Activated CD4-positive, CD25-positive, alpha-beta regulatory T cell treated with anti-CD3 and anti-CD28 coated beads, Interleukin-2, amount 50 U/mL, for 72 hours (primary cell): ENCODE data around the gene MANEAL.
"Not testable (repeated sequence)": the region's sequence is repeated elsewhere in the genome, so short reads cannot be mapped to it uniquely, and the experiment has no call there.

ENCODE experiments used
- DNase-seq: peaks from one replicate; pipeline ENCODE4 v3.0.0; 2021

MANEAL gene

DNA sequence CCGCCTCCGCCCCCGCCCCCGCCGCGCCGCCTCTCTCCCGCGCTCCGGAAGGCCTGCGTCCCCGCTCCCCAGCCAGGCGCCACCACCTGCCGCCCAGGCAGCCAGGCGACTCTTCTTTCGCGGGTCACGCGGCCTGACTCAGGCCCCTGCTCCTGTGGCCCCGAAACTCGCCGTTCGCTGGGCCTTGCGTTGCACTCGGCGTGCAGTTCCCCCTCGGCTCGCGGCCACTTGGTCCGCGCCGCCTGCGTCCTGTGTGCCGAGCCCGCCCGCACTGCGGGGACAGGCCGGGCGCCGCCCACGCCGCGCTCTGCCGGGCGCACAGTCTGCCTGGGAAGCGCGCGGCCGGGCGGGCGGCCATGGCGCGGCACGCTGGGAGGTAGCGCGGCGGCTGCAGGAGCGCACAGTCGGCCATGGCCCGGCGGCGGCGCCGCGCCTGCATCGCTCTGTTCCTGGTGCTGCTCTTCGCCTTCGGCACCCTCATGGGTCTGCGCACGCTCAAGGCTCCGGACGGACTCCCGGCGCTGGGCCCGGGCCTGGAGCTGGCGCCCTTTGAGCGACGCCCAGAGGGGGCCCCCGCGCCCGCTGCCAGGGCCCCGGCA is at the start of gene MANEAL:
Gene MANEAL (plus strand): TSS at position 75 of the 599 bp plus-strand sequence. CDS start 336 bp downstream, at position 411.
- DNase-seq, result peak; percentile 65

- no peak for DNase-seq
These were observed 46.8 kb upstream of the MANEAL start for GRCh38 chr1:37746806-37747205.

DNA sequence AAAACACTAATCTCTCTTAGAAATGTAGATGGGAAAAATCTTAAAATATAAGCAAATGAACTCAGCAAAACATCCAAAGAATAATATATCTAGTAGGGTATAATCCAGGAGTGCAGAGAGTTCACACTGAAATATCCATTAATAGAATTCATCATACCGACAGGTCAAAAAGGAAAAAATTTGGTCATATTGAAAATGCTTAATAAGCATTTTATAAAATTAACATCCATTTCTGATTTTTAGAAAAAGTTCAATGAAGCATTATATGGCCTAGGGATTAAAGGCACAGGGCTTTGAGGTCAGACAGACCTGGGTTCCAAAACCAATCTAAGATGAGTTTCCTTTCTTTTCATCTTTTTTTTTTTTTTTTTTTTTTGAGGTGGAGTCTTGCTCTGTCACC is 45.1 kb upstream of the MANEAL start:
- DNase-seq, result no peak

DNA sequence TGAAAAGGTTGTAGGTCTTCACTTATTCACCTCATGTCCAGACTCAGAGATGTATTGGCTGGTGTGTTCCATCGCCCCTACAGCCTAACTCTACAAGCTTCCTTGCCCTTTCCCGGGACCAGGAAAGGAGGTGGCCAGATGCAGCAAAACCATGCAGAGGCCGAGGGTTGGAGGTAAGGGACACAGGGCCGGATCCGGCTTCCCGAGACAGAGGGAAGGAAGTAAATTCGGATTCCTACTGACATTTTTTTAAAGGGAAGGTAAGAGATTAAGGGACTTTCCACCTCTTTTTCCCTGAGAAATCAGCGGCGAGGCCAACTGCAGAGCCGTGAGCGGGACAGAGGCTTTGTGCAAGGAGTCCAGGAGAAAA is 41.4 kb upstream of the MANEAL start:
- no peak for DNase-seq

- DNase-seq, result peak; percentile 44
These were observed 40.8 kb upstream of the MANEAL start for GRCh38 chr1:37752583-37753471.

DNA sequence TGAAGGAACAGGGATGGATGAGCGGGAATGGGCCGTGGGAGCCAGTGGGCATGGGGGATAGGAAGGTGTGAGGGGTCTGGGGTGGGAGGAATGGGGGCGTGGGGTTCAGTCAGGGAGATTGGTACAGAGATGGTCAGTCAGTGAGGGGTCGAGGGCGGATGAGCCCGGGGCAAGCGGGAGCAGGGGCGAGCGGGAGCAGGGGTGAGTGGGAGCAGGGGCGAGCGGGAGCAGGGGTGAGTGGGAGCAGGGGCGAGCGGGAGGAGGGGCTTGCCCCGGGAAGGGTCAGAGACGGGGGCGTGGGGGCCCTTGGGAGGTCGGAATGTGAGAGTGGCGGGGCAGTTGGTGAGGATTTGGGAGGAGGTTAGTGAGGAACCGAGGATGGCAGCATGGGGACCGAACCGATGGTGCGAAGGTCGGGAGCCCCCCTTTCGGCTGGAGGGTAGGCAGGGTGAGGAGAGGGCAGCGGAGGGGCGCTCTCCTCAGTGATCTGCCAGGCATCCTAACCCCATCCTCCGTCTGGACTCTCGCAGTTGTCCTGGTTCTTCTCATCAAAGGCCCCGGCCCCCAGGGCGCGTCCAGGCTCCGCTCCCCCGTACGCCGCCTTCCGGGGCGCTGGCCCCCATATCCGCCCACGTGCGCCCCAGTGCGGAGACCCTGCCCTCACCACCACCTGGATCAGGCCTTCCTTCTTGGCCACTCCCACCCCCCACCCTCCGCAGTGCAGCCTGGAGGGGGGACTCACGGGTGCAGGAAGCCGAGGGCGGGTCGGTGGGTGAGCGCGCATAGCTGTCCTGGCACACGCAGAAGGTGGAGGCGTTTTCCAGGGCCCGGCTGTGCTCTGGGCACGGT is 40.0 kb upstream of the MANEAL start:
- no peak for DNase-seq

- no peak for DNase-seq
These were observed 38.4 kb upstream of the MANEAL start for GRCh38 chr1:37755290-37755689.

GRCh38 chr1:37755951-37756560 is 37.6 kb upstream of the MANEAL start:
- DNase-seq, result no peak

DNA sequence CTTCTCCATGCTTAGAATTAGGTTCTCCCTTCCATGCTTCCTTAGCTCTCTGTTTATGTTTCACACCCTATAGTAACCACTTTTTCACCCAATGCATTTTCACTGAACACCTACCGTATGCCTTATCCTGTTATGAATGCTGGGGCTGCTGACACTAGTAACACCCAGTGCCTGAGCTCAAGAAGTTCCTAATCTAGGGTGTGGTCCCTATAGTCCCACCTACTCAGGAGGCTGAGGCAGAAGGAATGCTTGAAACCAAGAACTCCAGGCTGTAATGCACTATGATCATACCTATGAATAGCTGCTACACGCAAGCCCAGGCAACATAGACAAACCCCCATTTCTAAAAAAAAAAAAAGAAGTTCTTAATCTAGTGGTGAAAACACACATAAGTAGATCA is 34.2 kb upstream of the MANEAL start:
- no peak for DNase-seq

GRCh38 chr1:37761416-37762095 is 32.1 kb upstream of the MANEAL start:
- DNase-seq, result no peak

GRCh38 chr1:37762516-37762915 is 31.1 kb upstream of the MANEAL start:
- no peak for DNase-seq

DNA sequence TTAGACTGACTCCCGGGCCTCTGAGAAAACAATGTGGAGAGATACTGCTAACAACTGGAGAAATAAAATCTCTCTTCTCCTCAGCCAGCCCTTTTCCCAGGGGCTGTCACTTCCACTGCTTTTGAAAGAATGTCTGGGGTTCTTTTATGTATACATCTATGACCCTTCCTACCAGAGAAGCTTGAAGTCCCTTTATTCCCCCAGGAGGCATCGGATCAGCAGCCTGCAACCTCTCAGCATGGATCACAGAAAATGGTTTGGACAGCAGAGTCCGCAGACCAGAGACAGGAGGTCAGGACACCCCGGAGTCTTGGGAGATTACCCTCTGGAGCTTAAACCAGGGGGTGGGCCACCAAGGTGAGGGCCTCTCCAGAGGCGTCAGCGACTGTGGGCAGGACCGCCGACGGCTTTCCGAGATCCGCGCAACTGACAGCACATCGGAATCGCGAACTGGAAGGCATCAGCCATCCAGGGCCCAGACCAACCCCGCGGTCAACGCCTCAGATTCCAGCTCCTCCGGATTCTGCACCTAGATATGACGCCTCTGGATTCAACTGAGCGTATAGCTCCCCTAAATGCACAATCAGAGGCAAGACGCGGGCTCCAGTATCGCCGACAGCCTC is 29.7 kb upstream of the MANEAL start:
- no peak for DNase-seq

DNA sequence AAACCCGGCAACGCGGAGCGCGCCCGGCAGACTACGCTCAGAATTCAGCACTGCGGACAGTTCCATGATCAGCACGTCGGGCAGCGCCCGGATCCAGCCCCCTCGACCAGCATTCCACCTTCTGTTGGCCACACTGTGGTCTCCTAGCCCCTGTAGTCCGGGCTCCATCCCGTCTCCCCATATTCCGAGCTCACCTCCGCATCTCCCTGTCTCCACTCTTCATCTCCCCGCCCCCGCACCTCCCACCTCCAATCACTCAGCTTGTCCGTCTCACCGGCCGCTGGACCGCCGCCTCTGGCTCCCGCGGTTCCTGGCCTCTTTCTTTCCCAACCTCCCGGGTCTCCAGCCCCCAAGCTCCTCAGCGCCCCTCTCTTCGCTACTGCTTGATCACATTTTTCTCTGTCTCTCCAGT is 29.2 kb upstream of the MANEAL start:
- DNase-seq, result no peak

DNA sequence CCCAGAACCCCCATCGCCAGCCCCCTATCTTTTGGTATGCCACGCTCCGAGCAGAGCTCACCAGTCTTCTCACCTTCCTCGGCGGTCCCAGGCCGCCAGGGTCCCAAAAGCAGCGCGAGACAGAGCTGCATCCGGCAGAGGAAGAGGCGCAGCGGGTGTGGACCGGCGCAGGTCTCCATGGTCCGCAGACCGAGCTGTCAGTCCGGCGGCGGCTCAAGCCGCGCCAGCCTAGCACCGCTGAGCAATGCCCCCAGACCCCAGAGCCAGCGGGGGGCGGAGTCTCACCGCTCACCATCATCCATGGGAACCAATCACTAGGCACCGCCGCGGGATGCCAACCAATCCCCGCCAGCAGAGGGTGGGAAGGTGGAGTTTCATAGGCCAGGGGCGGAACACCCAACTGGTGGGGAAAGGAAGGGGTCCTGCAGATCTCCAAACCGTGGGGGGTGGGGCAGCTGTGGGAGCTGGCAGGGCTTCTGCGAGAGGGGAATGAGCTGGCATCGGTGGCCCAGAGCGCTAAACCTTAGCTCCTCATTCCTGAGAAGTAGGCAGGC is 28.7 kb upstream of the MANEAL start, which contains the start of gene EPHA10:
Gene EPHA10 (minus strand): TSS at position 233 of the 554 bp plus-strand sequence. CDS start 54 bp downstream, at position 179.
- DNase-seq, result no peak

DNA sequence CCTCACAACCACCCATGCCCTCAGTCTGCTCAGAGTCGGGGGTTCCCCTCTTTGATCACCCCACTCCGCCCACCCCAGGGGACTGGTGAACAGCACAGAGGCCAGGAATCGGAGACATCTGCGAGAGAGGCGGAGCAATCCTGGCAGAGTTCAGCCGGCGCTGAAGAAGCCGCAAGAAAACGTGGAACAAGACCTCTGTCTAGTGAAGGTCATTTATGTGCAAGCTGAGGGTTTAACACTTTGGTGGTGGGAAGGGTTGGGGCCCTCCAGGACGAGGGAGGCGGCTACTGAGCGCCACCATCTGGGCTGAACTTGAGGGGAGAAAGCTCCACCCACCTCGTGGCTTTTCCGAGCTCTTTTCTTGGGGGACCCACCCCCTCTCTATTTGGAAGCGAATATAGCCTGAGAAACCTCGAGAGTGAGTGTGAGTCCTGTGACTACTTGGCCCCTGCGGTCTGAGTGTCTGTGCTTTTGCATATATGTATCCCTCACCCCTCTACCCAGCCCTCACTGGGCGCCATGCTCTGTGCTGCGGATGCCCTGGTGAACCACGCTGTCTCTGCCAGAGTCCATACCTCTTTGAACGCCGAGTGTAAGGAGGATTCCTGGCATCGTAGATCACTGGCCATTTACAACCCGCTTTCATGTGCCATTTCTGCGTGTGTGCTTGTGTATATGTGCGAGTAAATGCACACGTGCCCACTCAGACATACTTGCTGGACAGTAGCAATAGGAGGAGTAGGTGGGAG is 27.6 kb upstream of the MANEAL start:
- DNase-seq, result no peak

DNA sequence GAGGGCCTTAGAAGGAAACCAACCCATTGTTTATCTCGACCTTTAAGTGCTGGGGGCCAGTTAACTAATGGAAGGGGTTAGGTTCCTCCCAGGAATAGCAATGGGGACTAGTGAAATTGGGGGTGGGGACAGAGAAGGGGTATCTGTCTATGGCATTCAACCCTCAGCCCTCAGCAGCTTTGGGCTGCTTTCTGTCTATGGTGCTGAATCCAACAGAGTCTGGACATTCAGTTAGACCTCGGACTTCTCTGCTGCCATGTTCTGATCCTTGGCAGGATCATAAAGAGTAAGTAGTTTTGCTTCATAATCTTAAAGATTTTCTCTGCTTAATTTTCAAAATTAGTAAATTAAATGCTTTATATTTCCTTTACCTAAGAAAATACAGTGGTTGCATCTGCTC is 26.2 kb upstream of the MANEAL start:
- DNase-seq, result no peak

DNA sequence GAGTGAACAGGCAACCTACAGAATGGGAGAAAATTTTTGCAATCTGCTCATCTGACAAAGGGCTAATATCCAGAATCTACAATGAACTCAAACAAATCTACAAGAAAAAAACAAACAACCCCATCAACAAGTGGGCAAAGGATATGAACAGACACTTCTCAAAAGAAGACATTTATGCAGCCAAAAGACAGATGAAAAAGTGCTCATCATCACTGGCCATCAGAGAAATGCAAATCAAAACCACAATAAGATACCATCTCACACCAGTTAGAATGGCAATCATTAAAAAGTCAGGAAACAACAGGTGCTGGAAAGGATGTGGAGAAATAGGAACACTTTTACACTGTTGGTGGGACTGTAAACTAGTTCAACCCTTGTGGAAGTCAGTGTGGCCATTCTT is 22.2 kb upstream of the MANEAL start:
- not testable (repeated sequence) for DNase-seq

DNA sequence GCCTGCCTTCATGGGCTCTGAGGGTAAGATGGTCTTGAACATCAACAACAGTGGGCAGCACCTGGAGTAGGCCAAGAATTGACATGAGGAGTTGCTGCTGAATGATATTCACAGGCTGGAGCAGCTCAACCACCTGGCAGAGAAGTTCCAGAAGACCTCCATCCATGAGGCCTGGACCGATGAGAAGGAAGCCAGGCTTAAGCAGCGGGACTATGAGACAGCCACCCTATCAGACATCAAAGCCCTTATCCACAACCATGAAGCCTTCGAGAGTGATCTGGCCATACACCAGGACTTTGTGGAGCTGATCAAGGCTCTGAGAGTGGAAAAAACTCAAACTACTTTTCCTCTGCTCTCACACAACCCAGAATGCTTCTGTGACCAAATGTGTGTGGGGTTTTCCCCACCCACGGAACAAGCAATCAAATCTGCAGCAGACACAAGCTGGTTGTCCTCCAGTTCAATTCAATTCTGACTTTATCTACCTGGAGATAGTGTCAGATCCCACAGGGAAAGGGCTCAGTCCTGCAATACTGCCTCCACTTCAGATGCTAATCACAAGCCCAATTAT is 16.6 kb upstream of the MANEAL start:
- no peak for DNase-seq

- no peak for DNase-seq
These were observed 15.0 kb upstream of the MANEAL start for GRCh38 chr1:37778654-37779053.

DNA sequence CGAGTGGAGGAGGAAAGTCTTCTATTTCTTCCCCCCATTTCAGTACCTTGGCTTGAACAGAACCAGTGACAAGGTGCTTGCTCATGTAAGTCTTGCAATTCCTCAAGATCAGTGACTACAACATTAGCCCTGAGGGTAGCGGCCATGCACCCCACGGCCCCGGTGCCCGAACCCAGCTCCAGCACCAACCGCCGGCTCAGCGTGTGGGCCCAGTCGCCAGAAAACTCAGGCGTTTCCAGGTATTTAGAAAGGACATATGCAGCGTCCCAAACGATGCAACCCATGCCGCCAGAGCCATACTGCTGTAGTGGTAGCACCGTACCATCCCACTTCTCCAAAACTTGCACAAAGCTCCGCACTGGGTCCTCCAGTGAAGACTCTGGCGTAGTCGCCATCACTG is 11.2 kb upstream of the MANEAL start:
- no peak for DNase-seq
